Chondrocyte (in vitro differentiated cells): Measurements from ENCODE around the gene ZNF615. TPM values are rescaled to one million over a fixed set of nuclear protein-coding genes. Genes with fewer than 3 reads are reported as not detected.
"Not testable (repeated sequence)": the region's sequence is repeated elsewhere in the genome, so short reads cannot be mapped to it uniquely, and the experiment has no call there.

ENCODE experiments used
- DNase-seq: peaks from one replicate; pipeline ENCODE4 v3.0.0; 2021; ENCODE audit warnings: mixed read lengths, low spot score
- H3K27ac Mint-ChIP-seq: one replicate; pipeline ENCODE4 v1.8.0; 2021; ENCODE audit warnings: mild to moderate bottlenecking, moderate library complexity, mixed read lengths; ENCODE audit not compliant: unreplicated experiment
- H3K27me3 Mint-ChIP-seq: 2 replicates; pipeline ENCODE4 v1.8.0; 2021; ENCODE audit warnings: low read depth, mixed read lengths
- H3K36me3 Mint-ChIP-seq: 2 replicates; pipeline ENCODE4 v1.8.0; 2021; ENCODE audit warnings: low read depth, mixed read lengths
- H3K4me1 Mint-ChIP-seq: 2 replicates; pipeline ENCODE4 v1.8.0; 2021; ENCODE audit warnings: low read depth, mild to moderate bottlenecking, mixed read lengths
- H3K4me3 Mint-ChIP-seq: one replicate; pipeline ENCODE4 v1.8.0; 2021; ENCODE audit warnings: mild to moderate bottlenecking, moderate library complexity, mixed read lengths; ENCODE audit not compliant: unreplicated experiment
- H3K9me3 Mint-ChIP-seq: 2 replicates; pipeline ENCODE4 v1.8.0; 2021; ENCODE audit warnings: low read depth, mixed read lengths
- total RNA-seq: library from RNA; stranded (reverse); gene quantifications from 3 replicates; pipeline ENCODE4 v1.2.1, GENCODE V29; 2021
- TF ChIP-seq, protein P1 (sequence below): fragments of 200-600 bp; sonication (generic); IDR thresholded peaks from 2 replicates; pipeline ENCODE4 v1.5.0; 2021; ENCODE audit warnings: antibody characterized with exemption, mild to moderate bottlenecking, moderate library complexity

ZNF615 gene
- total RNA-seq, 1 donor from 2014 or later, result 8.5 TPM

- Mint-ChIP-seq H3K36me3 (peaks cover 41% of the 10 kb centered on the region), H3K4me1 (peaks cover 3% of the 10 kb centered on the region), H3K9me3 (peaks cover 43% of the 10 kb centered on the region), H3K27ac (no peak overlapping the region), H3K27me3 (no peaks in the 10 kb centered on the region), H3K4me3 (no peak overlapping the region)
- TF ChIP-seq, protein P1, sequence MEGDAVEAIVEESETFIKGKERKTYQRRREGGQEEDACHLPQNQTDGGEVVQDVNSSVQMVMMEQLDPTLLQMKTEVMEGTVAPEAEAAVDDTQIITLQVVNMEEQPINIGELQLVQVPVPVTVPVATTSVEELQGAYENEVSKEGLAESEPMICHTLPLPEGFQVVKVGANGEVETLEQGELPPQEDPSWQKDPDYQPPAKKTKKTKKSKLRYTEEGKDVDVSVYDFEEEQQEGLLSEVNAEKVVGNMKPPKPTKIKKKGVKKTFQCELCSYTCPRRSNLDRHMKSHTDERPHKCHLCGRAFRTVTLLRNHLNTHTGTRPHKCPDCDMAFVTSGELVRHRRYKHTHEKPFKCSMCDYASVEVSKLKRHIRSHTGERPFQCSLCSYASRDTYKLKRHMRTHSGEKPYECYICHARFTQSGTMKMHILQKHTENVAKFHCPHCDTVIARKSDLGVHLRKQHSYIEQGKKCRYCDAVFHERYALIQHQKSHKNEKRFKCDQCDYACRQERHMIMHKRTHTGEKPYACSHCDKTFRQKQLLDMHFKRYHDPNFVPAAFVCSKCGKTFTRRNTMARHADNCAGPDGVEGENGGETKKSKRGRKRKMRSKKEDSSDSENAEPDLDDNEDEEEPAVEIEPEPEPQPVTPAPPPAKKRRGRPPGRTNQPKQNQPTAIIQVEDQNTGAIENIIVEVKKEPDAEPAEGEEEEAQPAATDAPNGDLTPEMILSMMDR, result no peak
- no peak for DNase-seq
Observed at GRCh38 chr19:51959791-51960190, 48.2 kb downstream of the ZNF615 start.

- H3K27me3 Mint-ChIP-seq, H3K4me1 Mint-ChIP-seq, H3K27ac Mint-ChIP-seq, DNase-seq, H3K4me3 Mint-ChIP-seq: not testable (repeated sequence)
- Mint-ChIP-seq H3K36me3 (peaks cover 29% of the 10 kb centered on the region), H3K9me3 (peaks cover 41% of the 10 kb centered on the region)
Observed at GRCh38 chr19:51957846-51958245, 50.2 kb downstream of the ZNF615 start.

DNA sequence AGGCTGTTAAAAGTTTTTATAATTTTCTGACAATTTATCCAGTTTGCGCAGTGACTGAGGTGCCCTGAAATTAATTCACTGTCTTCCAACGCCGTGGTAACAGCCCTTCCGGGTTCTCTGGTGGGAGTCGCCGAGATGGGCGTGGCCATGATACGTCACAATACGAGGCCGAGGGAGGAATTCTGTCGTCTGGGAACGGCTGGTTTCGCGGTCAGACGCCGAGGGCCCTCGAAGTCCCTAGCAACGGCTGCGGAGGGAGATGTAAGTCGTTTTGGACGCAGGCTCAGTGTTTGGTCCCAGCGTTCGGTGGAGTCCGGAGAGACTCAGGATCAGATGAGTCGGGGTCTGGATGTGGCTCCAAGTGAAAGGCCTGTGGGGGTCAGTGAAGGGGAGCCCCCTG, 59.0 kb downstream of the ZNF615 start:
- H3K27ac Mint-ChIP-seq, result no peak overlapping the region
- no peaks in the 10 kb centered on the region for H3K4me1 Mint-ChIP-seq
- TF ChIP-seq, protein P1, result no peak
- H3K27me3 Mint-ChIP-seq, result no peaks in the 10 kb centered on the region
- no peak overlapping the region for H3K4me3 Mint-ChIP-seq
- DNase-seq, result no peak
- peaks cover 83% of the 10 kb centered on the region for H3K9me3 Mint-ChIP-seq
- H3K36me3 Mint-ChIP-seq, result peaks cover 54% of the 10 kb centered on the region

DNA sequence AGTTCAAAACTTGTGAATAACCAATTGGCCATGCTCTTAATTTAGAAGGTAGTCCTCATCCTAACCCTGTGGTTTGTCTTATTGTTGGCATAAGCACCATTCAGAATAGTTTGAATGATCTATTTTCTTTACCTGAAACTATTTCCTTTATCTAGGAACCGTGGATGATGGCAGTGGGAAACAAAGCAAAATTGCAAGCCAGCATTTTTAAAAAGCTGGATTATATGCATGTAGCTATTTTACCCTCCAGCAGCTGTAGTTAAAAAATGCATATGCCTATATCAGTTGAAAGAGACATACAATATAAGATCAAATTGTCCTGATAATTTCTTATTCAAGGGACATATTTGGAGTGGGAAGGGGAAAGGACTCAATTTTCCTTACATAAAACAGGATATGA, 61.4 kb downstream of the ZNF615 start:
- no peaks in the 10 kb centered on the region for H3K27me3 Mint-ChIP-seq
- peaks cover 71% of the 10 kb centered on the region for H3K36me3 Mint-ChIP-seq
- TF ChIP-seq, protein P1, result no peak
- H3K27ac Mint-ChIP-seq, result no peak overlapping the region
- no peak overlapping the region for H3K4me3 Mint-ChIP-seq
- H3K9me3 Mint-ChIP-seq, result peaks cover 94% of the 10 kb centered on the region
- no peaks in the 10 kb centered on the region for H3K4me1 Mint-ChIP-seq
- DNase-seq, result no peak

DNA sequence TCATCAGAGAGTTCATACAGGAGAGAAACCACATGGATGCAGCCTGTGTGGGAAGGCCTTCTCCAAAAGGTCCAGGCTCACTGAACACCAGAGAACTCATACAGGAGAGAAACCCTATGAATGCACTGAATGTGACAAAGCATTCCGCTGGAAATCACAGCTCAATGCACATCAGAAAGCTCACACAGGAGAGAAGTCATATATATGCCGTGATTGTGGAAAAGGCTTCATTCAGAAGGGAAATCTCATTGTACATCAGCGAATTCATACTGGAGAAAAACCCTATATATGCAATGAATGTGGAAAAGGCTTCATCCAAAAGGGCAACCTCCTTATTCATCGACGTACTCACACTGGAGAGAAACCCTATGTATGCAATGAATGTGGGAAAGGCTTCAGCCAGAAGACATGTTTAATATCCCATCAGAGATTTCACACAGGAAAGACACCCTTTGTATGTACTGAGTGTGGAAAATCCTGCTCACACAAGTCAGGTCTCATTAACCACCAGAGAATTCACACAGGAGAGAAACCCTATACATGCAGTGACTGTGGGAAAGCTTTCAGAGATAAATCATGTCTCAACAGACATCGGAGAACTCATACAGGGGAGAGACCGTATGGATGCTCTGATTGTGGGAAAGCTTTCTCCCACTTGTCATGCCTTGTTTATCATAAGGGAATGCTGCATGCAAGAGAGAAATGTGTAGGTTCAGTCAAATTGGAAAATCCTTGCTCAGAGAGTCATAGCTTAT, 63.0 kb downstream of the ZNF615 start:
- Mint-ChIP-seq H3K27me3 (no peaks in the 10 kb centered on the region), H3K9me3 (peaks cover 94% of the 10 kb centered on the region), H3K36me3 (peaks cover 82% of the 10 kb centered on the region), H3K4me1 (no peaks in the 10 kb centered on the region), H3K27ac (no peak overlapping the region), H3K4me3 (no peak overlapping the region)
- TF ChIP-seq, protein P1, result no peak
- DNase-seq, result no peak

Other genes starting within 250 kb of the ZNF615 start
- not detected in 3 replicates for gene FPR2, start 247.0 kb downstream of the ZNF615 start, total RNA-seq
- gene FPR3, start 213.1 kb downstream of the ZNF615 start, total RNA-seq, result not detected in 3 replicates
- 11.2 to 17.4 TPM (median 11.2 TPM) in 3 replicates for gene ZNF577, start 120.3 kb downstream of the ZNF615 start, total RNA-seq
- gene ZNF649, start 103.2 kb downstream of the ZNF615 start, total RNA-seq, result 10.7 to 13.7 TPM (median 11.2 TPM) in 3 replicates
- 6.4 to 7.2 TPM (median 6.5 TPM) in 3 replicates for gene ZNF613, start 80.7 kb downstream of the ZNF615 start, total RNA-seq
- gene ZNF350, start 21.4 kb downstream of the ZNF615 start, total RNA-seq, result 5.6 to 10.3 TPM (median 7.0 TPM) in 3 replicates
- gene ZNF614, start 20.2 kb upstream of the ZNF615 start, total RNA-seq, result 6.0 to 8.3 TPM (median 7.4 TPM) in 3 replicates
- 9.7 to 22.2 TPM (median 10.0 TPM) in 3 replicates for gene ZNF432, start 40.6 kb upstream of the ZNF615 start, total RNA-seq
- gene ZNF841, start 87.6 kb upstream of the ZNF615 start, total RNA-seq, result 24.3 to 46.8 TPM (median 26.4 TPM) in 3 replicates
- 12.8 to 18.6 TPM (median 13.6 TPM) in 3 replicates for gene ZNF616, start 131.7 kb upstream of the ZNF615 start, total RNA-seq
- 14.5 to 18.1 TPM (median 14.7 TPM) in 3 replicates for gene ZNF836, start 163.4 kb upstream of the ZNF615 start, total RNA-seq
- gene PPP2R1A, start 181.8 kb upstream of the ZNF615 start, total RNA-seq, result 210 to 236 TPM (median 228 TPM) in 3 replicates